ENCODE measurements around the gene ZIC4. TPM values are rescaled to one million over a fixed set of nuclear protein-coding genes. Genes with fewer than 3 reads are reported as not detected.

The ZIC4 gene
- total and polyA plus RNA-seq, 4 donors, result 0.06 TPM; not detected in 3

DNA sequence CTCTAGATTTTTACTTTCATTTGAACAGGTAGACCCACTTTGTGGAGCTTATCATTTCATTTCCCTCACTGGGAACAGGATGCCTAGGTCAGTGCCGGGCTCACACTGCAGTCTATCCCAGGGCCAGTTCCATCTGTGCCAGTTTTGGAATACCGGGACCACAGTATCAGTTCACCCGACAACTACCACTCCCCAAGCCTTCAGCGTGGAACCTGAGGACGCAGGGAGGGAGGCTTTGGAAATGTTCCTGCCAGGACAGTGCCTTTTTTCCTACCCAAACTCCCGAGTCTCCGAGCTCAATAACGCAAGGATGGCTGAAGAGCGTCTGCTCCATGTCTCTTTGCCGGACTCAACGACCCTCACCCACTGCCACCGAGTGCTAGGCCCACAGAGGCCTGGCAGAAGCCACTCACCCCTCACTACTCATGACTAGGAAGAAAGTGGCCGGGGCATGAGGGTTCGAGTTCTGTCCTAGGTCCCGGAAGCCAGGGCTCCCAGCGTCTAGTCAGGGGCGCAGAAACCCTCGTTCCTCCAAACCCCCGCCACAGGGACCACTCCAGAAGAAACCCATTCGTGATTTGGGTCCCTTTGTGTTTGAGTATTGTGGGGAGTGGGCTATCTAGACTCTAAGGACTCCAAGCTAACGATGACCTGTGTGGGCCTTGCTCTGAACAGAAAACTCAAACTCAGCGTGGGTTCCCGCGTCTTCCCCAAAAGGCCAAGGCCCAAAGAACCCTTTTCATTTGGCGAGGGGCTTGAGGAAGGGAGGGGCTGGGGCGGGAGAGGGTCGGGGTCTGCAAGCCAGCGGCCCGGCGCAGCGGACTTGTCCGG, 14.2 kb upstream of the ZIC4 start:
- peaks cover 0 to 2% (median 0%) of the 10 kb centered on the region in 4 donors for H3K9me3 ChIP-seq (ENCODE audit: control insufficient read depth in 4 of 4, low read length in 3 of 4)
- H3K27ac ChIP-seq (ENCODE audit: low read depth in 1 of 2, low read length in 2 of 2), result no peak overlapping the region
- no peak for TF ChIP-seq HNF4A (conservative IDR thresholded peaks at IDR 0.05)
- TF ChIP-seq GABPA (IDR thresholded peaks at IDR 0.05 in 1 of 2, conservative IDR thresholded peaks at IDR 0.05 in 1 of 2), result no peak
- no peak for TF ChIP-seq REST (IDR thresholded peaks at IDR 0.05)
- no peak for TF ChIP-seq RAD21 (IDR thresholded peaks at IDR 0.05)
- no peak for TF ChIP-seq YY1 (IDR thresholded peaks at IDR 0.05)
- WGBS, result 10% methylated on average over 32 of the region's 32 CpGs
- H3K9ac ChIP-seq (ENCODE audit: low read depth in 1 of 2, low read length in 2 of 2), result no peak overlapping the region
- no peak overlapping the region for H3K4me3 ChIP-seq (ENCODE audit: low read depth in 1 of 3, low read length in 3 of 3)
- peaks cover 2 to 40% (median 4%) of the 10 kb centered on the region in 4 donors for H3K27me3 ChIP-seq (ENCODE audit: control insufficient read depth in 4 of 4, insufficient read depth in 4 of 4, low read length in 3 of 4)
- H3K36me3 ChIP-seq (ENCODE audit: control insufficient read depth in 4 of 4, insufficient read depth in 3 of 4, low read depth in 1 of 4, low read length in 3 of 4), result no peaks in the 10 kb centered on the region
- H3K4me1 ChIP-seq (ENCODE audit: control insufficient read depth in 4 of 4, insufficient read depth in 4 of 4, low read length in 3 of 4), result peaks cover 4 to 14% (median 9%) of the 10 kb centered on the region in 4 donors
- DNase-seq (ENCODE audit: low spot score), result no peak

GRCh38 chr3:147419781-147420224, 13.5 kb upstream of the ZIC4 start:
- Histone ChIP-seq H3K27me3 (ENCODE audit: control insufficient read depth in 4 of 4, insufficient read depth in 4 of 4, low read length in 3 of 4) (peaks cover 2 to 39% (median 4%) of the 10 kb centered on the region in 4 donors), H3K36me3 (ENCODE audit: control insufficient read depth in 4 of 4, insufficient read depth in 3 of 4, low read depth in 1 of 4, low read length in 3 of 4) (no peaks in the 10 kb centered on the region), H3K4me3 (ENCODE audit: low read depth in 1 of 3, low read length in 3 of 3) (no peak overlapping the region), H3K9ac (ENCODE audit: low read depth in 1 of 2, low read length in 2 of 2) (no peak overlapping the region), H3K4me1 (ENCODE audit: control insufficient read depth in 4 of 4, insufficient read depth in 4 of 4, low read length in 3 of 4) (peaks cover 4 to 14% (median 9%) of the 10 kb centered on the region in 4 donors), H3K27ac (ENCODE audit: low read depth in 1 of 2, low read length in 2 of 2) (no peak overlapping the region), H3K9me3 (ENCODE audit: control insufficient read depth in 4 of 4, low read length in 3 of 4) (peaks cover 0 to 2% (median 0%) of the 10 kb centered on the region in 4 donors)
- TF ChIP-seq RXRA (IDR thresholded peaks at IDR 0.05) (no peak), FOXA1 (IDR thresholded peaks at IDR 0.05) (no peak), EGR1 (IDR thresholded peaks at IDR 0.05; ENCODE audit: low read depth in 2 of 2) (no peak), YY1 (IDR thresholded peaks at IDR 0.05) (no peak), JUND (IDR thresholded peaks at IDR 0.05) (no peak), GABPA (IDR thresholded peaks at IDR 0.05 in 1 of 2, conservative IDR thresholded peaks at IDR 0.05 in 1 of 2) (no peak), FOXA2 (IDR thresholded peaks at IDR 0.05) (no peak), RAD21 (IDR thresholded peaks at IDR 0.05) (no peak), HNF4A (conservative IDR thresholded peaks at IDR 0.05) (no peak), SP1 (IDR thresholded peaks at IDR 0.05) (no peak), REST (IDR thresholded peaks at IDR 0.05) (no peak), ZBTB33 (IDR thresholded peaks at IDR 0.05) (no peak), NR2F2 (IDR thresholded peaks at IDR 0.05) (no peak), HNF4G (IDR thresholded peaks at IDR 0.05) (no peak), TAF1 (conservative IDR thresholded peaks at IDR 0.05) (no peak)
- TF ChIP-seq, protein P1, sequence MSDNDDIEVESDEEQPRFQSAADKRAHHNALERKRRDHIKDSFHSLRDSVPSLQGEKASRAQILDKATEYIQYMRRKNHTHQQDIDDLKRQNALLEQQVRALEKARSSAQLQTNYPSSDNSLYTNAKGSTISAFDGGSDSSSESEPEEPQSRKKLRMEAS (IDR thresholded peaks at IDR 0.05), result no peak
- TF ChIP-seq, protein P2, sequence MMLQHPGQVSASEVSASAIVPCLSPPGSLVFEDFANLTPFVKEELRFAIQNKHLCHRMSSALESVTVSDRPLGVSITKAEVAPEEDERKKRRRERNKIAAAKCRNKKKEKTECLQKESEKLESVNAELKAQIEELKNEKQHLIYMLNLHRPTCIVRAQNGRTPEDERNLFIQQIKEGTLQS (IDR thresholded peaks at IDR 0.05), result no peak
- TF ChIP-seq, protein P3, sequence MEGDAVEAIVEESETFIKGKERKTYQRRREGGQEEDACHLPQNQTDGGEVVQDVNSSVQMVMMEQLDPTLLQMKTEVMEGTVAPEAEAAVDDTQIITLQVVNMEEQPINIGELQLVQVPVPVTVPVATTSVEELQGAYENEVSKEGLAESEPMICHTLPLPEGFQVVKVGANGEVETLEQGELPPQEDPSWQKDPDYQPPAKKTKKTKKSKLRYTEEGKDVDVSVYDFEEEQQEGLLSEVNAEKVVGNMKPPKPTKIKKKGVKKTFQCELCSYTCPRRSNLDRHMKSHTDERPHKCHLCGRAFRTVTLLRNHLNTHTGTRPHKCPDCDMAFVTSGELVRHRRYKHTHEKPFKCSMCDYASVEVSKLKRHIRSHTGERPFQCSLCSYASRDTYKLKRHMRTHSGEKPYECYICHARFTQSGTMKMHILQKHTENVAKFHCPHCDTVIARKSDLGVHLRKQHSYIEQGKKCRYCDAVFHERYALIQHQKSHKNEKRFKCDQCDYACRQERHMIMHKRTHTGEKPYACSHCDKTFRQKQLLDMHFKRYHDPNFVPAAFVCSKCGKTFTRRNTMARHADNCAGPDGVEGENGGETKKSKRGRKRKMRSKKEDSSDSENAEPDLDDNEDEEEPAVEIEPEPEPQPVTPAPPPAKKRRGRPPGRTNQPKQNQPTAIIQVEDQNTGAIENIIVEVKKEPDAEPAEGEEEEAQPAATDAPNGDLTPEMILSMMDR (IDR thresholded peaks at IDR 0.05; ENCODE audit: low read depth, low read length, missing input control), result no peak
- 14% methylated on average over 10 of the region's 10 CpGs for WGBS
- DNase-seq (ENCODE audit: low spot score), result no peak
